Prostate gland (tissue), 2 donors: ENCODE data around the gene LPAR1.

Experiments
- CTCF ChIP-seq, 4 experiments: fragments of 200-600 bp in 2 of 4; fragments of 450-650 bp in 2 of 4; sonication (generic) in 2 of 4; IDR thresholded peaks; 1 replicate in 3 of 4; 2 replicates in 1 of 4; pipeline ENCODE4 v1.5.1; 2016 to 2019; ENCODE audit warnings: antibody characterized with exemption in 4 of 4, mild to moderate bottlenecking in 2 of 4, moderate library complexity in 2 of 4
- POLR2A ChIP-seq: fragments of 450-650 bp; IDR thresholded peaks from one replicate; pipeline ENCODE4 v1.6.1; 2016; ENCODE audit warnings: antibody characterized with exemption, mild to moderate bottlenecking

- TF ChIP-seq CTCF (IDR thresholded peaks at IDR 0.05) (no peak), POLR2A (no peak)
Measured at GRCh38 chr9:111013250-111013649, 25.0 kb downstream of the LPAR1 start.
